A204.1 (cell line): ENCODE data around the gene HNRNPR.
"Not testable (repeated sequence)": the region's sequence is repeated elsewhere in the genome, so short reads cannot be mapped to it uniquely, and the experiment has no call there.

Experiments
- FAIRE-seq: peaks from 2 replicates; lab custom pipeline; 2012; peaks lifted over from hg19 to GRCh38; lab: Jason Lieb, UNC

HNRNPR gene

DNA sequence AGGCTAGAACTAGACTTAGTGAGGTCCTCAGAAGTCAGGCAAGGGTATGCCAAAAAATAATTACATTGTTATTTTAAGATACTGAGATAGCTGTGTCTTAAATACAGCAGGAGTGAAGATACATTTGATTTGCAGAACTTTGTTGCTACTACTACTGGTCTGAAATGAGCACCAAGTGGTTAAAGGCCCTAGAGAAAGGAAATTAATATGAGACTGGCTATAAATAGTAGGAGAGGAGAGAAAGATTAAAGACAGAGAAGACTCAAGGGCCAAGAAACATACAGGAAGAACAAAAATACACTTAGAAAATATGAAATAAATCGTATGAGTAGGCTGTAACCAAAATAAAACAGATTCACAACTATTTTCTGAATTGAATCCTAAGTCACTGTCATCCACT, 21.3 kb downstream of the HNRNPR start:
- no peak for FAIRE-seq

DNA sequence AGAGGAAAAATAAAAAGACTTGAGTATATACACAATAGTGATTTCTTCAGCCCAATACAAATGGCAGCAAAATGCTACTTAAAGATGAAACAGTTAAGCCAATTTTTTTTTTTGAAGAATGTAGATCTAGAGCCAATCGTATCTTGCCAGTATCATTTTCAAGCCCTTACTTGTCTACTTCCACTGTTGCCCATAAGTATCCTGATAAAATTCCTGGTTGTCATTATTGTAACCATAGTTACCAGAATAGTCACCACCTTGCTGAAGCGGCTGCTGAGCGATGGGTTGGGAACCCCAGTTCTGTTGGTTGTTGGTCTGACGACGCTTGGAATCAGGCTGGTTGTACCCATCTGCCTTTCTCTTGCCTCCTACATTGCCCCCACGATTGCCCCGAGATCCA, 33.8 kb downstream of the HNRNPR start:
- not testable (repeated sequence) for FAIRE-seq

DNA sequence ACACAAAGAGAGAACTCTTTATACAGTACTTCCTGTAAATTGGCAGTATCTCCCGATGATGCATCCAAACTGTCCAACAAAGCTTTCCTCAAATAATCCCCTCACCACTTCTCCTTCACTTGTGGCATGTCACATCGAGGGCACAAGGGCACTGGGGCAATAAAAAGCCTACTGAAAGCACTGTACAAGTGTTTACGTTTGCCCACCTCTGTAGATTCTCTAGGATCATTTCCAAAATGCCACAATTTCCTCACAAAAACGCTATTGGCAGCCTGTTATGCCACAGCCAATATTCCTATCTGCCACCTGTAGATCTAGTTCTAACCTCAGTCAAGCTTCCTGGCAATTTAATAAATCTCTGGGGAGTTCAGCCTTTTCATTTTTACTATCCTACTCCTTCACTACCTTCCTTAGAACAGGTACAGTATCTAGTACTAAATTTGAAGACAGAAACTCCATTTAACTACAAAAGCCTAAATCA, 39.9 kb downstream of the HNRNPR start:
- no peak for FAIRE-seq

GRCh38 chr1:23303524-23303923, 40.6 kb downstream of the HNRNPR start:
- FAIRE-seq: no peak

- no peak for FAIRE-seq
Observed at GRCh38 chr1:23296931-23297330, 47.2 kb downstream of the HNRNPR start.

DNA sequence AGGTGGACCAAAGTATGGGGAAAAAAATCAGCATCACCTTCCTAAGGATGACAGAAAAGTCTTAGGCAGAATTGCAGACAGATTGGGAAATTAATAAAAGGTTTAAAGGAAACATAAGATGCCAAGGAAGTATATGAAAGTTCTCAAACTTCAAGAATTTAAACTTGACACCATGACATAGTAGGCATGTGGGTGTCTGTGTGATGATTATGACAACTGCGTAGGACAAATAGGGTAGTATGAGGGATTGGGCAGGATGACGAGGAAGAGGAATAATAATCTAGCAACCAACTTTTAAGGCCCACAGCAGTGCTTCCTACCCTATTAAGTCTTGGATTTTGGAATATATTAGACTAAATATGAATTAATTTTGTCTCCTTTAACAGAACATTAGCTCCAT, 52.4 kb downstream of the HNRNPR start:
- no peak for FAIRE-seq

- no peak for FAIRE-seq
Observed at GRCh38 chr1:23290836-23291565, 53.1 kb downstream of the HNRNPR start.

- FAIRE-seq: no peak
Observed at GRCh38 chr1:23288671-23289070, 55.4 kb downstream of the HNRNPR start.

- FAIRE-seq: peak; percentile 6
Observed at GRCh38 chr1:23288201-23288600, 55.9 kb downstream of the HNRNPR start.

- FAIRE-seq: no peak
Observed at GRCh38 chr1:23286401-23286800, 57.7 kb downstream of the HNRNPR start.

DNA sequence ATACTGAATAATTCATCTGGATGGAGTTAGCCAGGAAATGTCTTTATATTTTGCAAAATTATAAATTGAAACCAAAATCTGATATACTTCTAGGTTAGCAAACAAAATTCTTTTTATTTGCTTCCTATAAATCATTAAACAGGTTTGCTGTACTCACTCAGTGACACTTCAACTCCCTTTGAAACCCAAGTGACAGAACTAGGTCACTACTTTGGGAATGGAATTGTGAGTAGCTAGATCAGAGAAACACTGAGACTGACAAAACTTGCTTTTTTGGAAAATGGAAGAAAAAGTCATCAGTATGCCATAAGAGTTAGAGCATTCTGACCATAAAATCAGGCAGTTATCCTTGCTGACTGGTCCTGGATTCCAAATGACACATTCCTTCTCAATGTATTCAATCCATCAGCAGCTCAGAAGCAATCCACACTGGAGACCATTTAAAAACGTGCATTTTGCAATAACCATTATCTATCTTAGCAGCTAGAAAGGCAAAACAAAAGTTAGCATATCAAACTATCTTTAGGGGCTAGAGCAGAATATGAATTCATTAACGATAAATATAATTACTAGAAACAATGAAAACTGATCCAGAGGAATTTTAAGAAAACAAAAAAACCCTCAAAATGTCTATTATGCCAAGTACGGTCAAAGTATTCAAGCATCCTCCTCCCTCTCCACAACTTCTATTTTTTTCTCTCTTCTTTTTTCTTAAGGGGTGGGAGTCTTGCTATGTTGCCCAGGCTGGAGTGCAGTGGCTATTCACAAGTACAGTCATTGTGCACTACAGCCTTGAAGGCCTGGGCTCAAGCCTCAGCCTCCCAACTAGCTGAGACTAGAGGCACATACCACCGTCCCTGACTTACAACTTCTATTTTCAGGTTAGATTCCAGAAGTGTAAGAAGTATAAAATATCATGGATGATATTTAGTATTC, 60.1 kb downstream of the HNRNPR start:
- FAIRE-seq: no peak

DNA sequence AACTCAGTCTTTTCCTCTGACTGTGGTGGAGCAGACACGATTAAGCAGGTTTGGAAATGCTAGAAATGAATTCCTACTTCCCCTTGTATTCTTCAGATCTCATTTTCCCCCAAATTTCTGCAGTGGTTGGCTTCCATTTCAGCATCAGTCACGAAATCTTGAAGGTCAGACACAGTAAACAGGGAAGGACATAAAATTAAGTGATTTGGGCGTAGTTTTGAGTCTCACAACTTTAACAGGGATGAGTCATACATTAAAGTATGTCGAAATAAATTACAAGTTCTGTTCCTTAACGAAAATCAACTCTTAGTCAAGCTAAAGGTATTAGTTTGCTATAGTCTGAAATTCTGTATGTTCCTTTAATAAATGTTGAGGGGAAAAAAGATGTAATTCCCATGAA, 61.1 kb downstream of the HNRNPR start:
- FAIRE-seq: no peak

- no peak for FAIRE-seq
Observed at GRCh38 chr1:23278717-23279116, 65.4 kb downstream of the HNRNPR start.

GRCh38 chr1:23276531-23276930, 67.6 kb downstream of the HNRNPR start:
- FAIRE-seq: no peak

GRCh38 chr1:23274134-23274505, 70.0 kb downstream of the HNRNPR start:
- no peak for FAIRE-seq

DNA sequence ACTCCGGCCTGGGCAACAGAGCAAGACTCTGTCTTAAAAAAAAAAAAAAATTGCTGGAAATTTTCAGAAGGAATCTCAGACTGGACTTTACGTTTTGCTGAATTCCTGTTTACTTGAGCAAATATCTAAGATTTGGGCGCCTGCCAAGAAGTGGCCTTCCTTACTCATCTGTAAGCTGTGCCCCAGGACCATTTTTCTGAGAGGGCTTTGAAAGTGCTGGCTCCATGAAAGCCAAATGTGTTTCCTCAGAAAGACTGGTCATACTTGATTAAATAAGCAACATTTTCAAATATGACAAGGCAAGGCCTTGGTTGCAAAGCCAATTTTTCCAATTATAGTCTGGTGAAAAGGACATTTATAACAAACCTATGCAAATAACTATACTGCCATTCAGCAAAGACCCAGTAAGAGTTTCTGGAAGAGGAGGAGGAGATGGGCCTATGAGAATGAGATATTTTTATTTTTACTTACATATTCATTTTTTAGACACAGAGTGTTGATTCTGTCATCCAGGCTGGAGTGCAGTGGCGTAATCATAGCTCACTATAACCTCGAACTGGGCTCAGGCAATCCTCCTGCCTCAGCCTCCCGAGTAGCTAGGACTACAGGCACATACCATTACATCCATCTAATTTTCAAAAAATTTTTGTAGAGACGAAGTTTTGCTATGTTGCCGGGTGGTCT, 70.5 kb downstream of the HNRNPR start:
- FAIRE-seq: no peak

- FAIRE-seq: no peak
Observed at GRCh38 chr1:23263380-23263887, 80.7 kb downstream of the HNRNPR start.

DNA sequence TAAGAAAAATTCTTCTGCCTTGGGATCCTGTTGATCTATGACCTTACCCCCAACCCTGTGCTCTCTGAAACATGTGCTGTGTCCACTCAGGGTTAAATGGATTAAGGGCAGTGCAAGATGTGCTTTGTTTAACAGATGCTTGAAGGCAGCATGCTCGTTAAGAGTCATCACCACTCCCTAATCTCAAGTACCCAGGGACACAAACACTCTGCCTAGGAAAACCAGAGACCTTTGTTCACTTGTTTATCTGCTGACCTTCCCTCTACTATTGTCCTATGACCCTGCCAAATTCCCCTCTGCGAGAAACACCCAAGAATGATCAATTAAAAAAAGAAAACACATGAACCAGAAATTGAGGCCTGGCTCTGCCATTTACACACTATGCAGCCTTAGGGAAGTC, 86.0 kb downstream of the HNRNPR start:
- FAIRE-seq: not testable (repeated sequence)

GRCh38 chr1:23257371-23257770, 86.7 kb downstream of the HNRNPR start:
- FAIRE-seq: not testable (repeated sequence)
